Stimulated activated CD4-positive, alpha-beta T cell treated with anti-CD3 and anti-CD28 coated beads, Interleukin-1b, Interleukin-23, amount 100 ng/mL, for 4 hours (primary cell): Measurements from ENCODE around the gene MMP17.

Source experiments
- DNase-seq, 2 donors: peaks; one replicate each; pipeline ENCODE4 v3.0.0-alpha.2; 2020; ENCODE audit warnings: low read depth in 2 of 2

The MMP17 gene

DNA sequence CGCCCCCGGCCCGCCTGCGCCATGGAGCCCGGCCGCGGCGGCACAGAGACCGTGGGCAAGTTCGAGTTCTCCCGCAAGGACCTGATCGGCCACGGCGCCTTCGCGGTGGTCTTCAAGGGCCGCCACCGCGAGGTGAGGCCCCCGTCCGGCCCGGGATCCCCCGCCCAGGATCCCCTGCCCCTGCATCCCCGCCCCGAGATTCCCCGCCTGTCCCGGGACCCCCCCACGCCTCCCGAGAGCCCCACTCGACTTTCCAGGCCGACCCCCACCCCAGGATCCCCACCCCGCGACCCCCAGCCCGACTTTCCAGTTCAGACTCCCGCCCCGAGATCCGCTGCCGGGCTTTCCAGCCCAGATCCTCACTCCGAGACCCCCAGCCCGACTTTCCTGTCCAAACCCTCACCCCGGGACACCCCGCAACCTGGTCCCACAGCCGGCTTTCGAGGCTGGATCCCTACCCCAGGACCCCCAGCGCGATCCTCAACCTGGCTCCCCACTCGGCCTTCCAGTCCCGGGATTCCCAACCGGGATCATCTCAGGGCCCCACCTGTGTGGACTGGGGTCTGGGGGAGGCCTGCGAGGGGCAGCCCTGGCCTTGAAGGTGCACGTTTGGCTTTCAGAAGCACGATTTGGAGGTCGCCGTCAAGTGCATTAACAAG is 66.9 kb downstream of the MMP17 start:
- DNase-seq = no peak

- peak in 1 of 2 donors; percentile 8 for DNase-seq
These were observed 67.5 kb downstream of the MMP17 start for GRCh38 chr12:131895640-131896079.

DNA sequence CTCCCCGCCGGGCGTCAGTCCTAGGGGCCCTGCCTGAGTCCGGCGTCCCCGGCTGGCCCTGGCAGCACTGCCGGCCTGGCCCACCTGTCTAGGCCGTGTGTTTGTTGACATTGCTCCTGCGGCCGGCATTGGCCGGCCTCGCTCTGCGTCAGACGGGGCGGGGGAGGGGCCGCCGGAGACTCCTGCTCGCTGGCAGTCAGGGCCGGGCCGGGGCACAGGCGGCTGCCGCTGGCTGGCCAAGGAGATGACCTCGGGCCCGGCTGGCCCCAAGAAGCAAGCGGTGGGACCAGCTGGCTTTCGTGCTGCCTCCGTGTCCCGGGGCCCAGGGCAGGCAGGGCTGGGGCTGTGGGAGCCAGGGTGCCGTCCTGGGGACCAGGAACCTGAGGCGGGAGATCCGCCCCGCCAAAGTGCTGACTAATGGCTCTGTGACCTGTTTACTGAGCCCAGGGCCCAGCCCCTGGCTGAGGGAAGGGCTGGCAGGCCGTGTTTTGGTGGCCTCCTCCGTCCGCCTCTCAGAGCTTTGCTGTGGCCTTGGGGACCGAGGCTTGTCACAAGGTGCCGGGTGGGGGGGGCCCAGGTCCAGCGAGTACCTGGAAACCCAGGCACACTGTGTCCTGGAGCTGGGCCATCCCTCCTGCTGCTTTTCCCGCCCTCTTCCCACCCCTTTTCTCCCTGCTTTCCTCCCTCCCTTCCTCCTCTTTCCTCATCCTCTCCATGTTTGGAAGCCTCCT is 68.1 kb downstream of the MMP17 start:
- peak; percentile 29 to 65 for DNase-seq

- no peak for DNase-seq
These were observed 68.6 kb downstream of the MMP17 start for GRCh38 chr12:131896811-131897270.

DNA sequence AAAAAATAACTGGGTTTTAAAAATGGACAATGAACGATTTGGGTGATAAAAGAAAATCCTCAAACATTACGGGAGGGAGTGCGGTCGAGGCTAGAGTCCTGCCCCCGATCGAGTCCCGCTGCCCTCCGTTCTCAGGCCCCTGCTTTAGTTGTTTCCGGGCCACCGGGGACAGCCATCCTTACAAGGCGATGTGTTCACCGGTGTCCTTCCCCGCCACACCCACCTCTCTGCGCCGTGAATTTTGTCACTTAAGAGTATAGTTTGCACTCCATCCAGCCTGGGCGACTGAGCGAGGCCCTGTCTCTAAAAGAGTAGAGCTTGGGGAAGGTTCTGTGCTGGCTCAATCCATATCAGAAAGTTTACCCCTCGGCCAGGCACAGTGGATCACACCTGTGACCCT is 69.1 kb downstream of the MMP17 start:
- DNase-seq = no peak

GRCh38 chr12:131897875-131898274 is 69.7 kb downstream of the MMP17 start:
- no peak for DNase-seq

DNA sequence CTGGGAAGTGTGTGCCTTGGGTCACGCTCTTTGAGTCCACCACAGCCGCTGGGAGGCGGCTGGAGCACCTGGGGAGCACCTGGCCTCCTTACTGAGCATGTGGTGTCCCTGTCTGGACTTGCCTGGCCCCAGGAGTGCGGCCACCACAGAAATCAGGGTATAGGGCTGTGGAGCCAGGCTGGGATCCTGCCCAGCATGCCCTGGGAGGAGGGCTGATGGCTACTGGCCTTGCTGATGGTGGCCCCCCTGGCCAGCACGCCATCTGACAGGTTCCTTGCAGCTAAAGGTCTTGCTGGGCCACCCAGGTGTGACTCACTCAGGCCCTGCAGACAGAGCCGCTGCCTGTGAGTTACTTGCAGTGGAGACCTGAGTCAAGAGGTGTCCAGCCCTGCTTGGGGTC is 72.2 kb downstream of the MMP17 start:
- DNase-seq = no peak
